ENCODE data around the gene SEC23B. TPM values are rescaled to one million over a fixed set of nuclear protein-coding genes. Genes with fewer than 3 reads are reported as not detected.

Gene SEC23B
- total and polyA plus RNA-seq, 2 of the 4 experiments (the other 2 are of a cell fraction) = 51.5 to 78.9 TPM

GRCh38 chr20:18571578-18571977 lies 63.8 kb downstream of the SEC23B start:
- Histone ChIP-seq H2BK5ac (ENCODE audit: low read depth, low read length, poor library complexity, severe bottlenecking) (no peak overlapping the region), H3K4me3 (ENCODE audit: insufficient read depth, low read depth, low read length) (no peak overlapping the region), H4K8ac (ENCODE audit: low read depth in 2 of 2, low read length in 2 of 2) (no peak overlapping the region), H3K18ac (ENCODE audit: low read depth, low read length) (no peak overlapping the region), H3K4ac (ENCODE audit: low read depth, low read length) (no peak overlapping the region), H4K20me1 (ENCODE audit: insufficient read depth, low read length) (no peaks in the 10 kb centered on the region), H3K14ac (replicated peaks; ENCODE audit: low read depth, low read length) (no peak overlapping the region), H3K27ac (ENCODE audit: insufficient read depth, low read length) (no peak overlapping the region), H2BK15ac (ENCODE audit: low read depth, low read length) (no peak overlapping the region), H3K9ac (ENCODE audit: low read depth, low read length) (no peak overlapping the region), H3K56ac (ENCODE audit: extremely low read depth, insufficient read depth, low read length) (no peak overlapping the region), H3K27me3 (ENCODE audit: control insufficient read depth, insufficient read depth, low read length) (no peaks in the 10 kb centered on the region), H4K91ac (ENCODE audit: insufficient read depth, low read depth, low read length) (no peak overlapping the region), H3K4me1 (ENCODE audit: control insufficient read depth, insufficient read depth, low read length) (peaks cover under 1% of the 10 kb centered on the region; the same call in 1 of the 2 replicates), H3K9me3 (ENCODE audit: control insufficient read depth, insufficient read depth, low read length) (no peaks in the 10 kb centered on the region), H2AFZ (replicated peaks; ENCODE audit: low read length, poor library complexity) (no peak overlapping the region), H3K4me2 (ENCODE audit: low read depth, low read length) (no peak overlapping the region), H4K5ac (ENCODE audit: low read depth, low read length) (no peak overlapping the region), H3K9me1 (ENCODE audit: insufficient read depth, low read length) (peaks cover 8% of the 10 kb centered on the region), H3K79me1 (ENCODE audit: low read depth in 1 of 2, low read length in 2 of 2) (peaks cover 8 to 29% of the 10 kb centered on the region in 2 experiments), H3K23ac (ENCODE audit: low read depth, low read length) (no peak overlapping the region), H2BK120ac (ENCODE audit: low read depth, low read length) (no peak overlapping the region), H2AK5ac (ENCODE audit: low read depth, low read length) (no peak overlapping the region), H2AK9ac (replicated peaks; ENCODE audit: low read depth, low read length, poor library complexity) (no peak overlapping the region), H2BK20ac (ENCODE audit: low read depth, low read length) (no peak overlapping the region), H3K36me3 (ENCODE audit: control insufficient read depth, insufficient read depth, low read length) (peaks cover 8% of the 10 kb centered on the region)
- ChIA-PET CTCF (no interaction called here), POLR2A (ENCODE audit: unreplicated experiment) (no interaction called here)
- dilution Hi-C loops (cut with HindIII; ENCODE audit: low sequenced_read_pairs, unreplicated experiment) (no loop called here), intact Hi-C loops (cut with micrococcal nuclease) (no loop called here), in situ Hi-C loops (cut with MboI; ENCODE audit: low sequenced_read_pairs) (no loop called here)
- DNase-seq (no peak), ATAC-seq (ENCODE audit: low read depth) (no peak)
- WGBS, 2 experiments (ENCODE audit: extremely low coverage in 2 of 2, insufficient read length in 1 of 2) = 100% methylated on average over 1 of the region's 2 CpGs; no CpG with 5 or more reads in 1 of the 2 experiments
- no TSS peak for BruUV-seq (replicated peaks)
- TF ChIP-seq MAFK (IDR thresholded peaks at IDR 0.05; ENCODE audit: low read depth, low read length) (no peak), POLR2A (IDR thresholded peaks at IDR 0.05; ENCODE audit: low read depth, low read length) (no peak), CHD1 (IDR thresholded peaks at IDR 0.05; ENCODE audit: low read depth, low read length) (no peak), RAD21 (IDR thresholded peaks at IDR 0.05; ENCODE audit: low read length) (no peak), USF2 (IDR thresholded peaks at IDR 0.05; ENCODE audit: low read depth, low read length) (no peak), FOS (IDR thresholded peaks at IDR 0.05; ENCODE audit: low read depth, low read length) (no peak), NFE2L2 (IDR thresholded peaks at IDR 0.05; ENCODE audit: low read depth, low read length) (no peak), MXI1 (IDR thresholded peaks at IDR 0.05; ENCODE audit: borderline replicate concordance, low read depth, low read length) (no peak), SMC3 (IDR thresholded peaks at IDR 0.05; ENCODE audit: low read depth, low read length) (no peak), RFX5 (IDR thresholded peaks at IDR 0.05; ENCODE audit: low read depth, low read length) (no peak), CEBPB (IDR thresholded peaks at IDR 0.05; ENCODE audit: low read depth, low read length) (no peak), BHLHE40 (IDR thresholded peaks at IDR 0.05; ENCODE audit: low read depth, low read length) (no peak), MAZ (IDR thresholded peaks at IDR 0.05; ENCODE audit: borderline replicate concordance, low read depth, low read length) (no peak)

Measured in IMR-90 (cell line).